ENCODE data around the gene SDHA. TPM values are rescaled to one million over a fixed set of nuclear protein-coding genes. Genes with fewer than 3 reads are reported as not detected.
"Not testable (repeated sequence)": the region's sequence is repeated elsewhere in the genome, so short reads cannot be mapped to it uniquely, and the experiment has no call there.

Gene SDHA
- polyA plus RNA-seq, 3 donors, result 130 to 150 (median 148) TPM

GRCh38 chr5:206406-206805 is 11.7 kb upstream of the SDHA start:
- no peak for DNase-seq (ENCODE audit: extremely low read depth in 1 of 11, low read depth in 9 of 11, low spot score in 4 of 11)

- no peak for DNase-seq (ENCODE audit: extremely low read depth in 1 of 11, low read depth in 9 of 11, low spot score in 4 of 11)
Measured at GRCh38 chr5:206927-207536, 11.1 kb upstream of the SDHA start.

- no peak for DNase-seq (ENCODE audit: extremely low read depth in 1 of 11, low read depth in 9 of 11, low spot score in 4 of 11)
Measured at GRCh38 chr5:207599-207998, 10.5 kb upstream of the SDHA start.

- no peak for DNase-seq (ENCODE audit: extremely low read depth in 1 of 11, low read depth in 9 of 11, low spot score in 4 of 11)
Measured at GRCh38 chr5:208449-209114, 9.5 kb upstream of the SDHA start.

- DNase-seq (ENCODE audit: extremely low read depth in 1 of 11, low read depth in 9 of 11, low spot score in 4 of 11), result no peak
Measured at GRCh38 chr5:213803-214395, 4.2 kb upstream of the SDHA start.

GRCh38 chr5:215256-215655 is 2.9 kb upstream of the SDHA start:
- not testable (repeated sequence) for DNase-seq (ENCODE audit: extremely low read depth in 1 of 11, low read depth in 9 of 11, low spot score in 4 of 11)

GRCh38 chr5:216076-216475 is 2.0 kb upstream of the SDHA start:
- not testable (repeated sequence) for DNase-seq (ENCODE audit: extremely low read depth in 1 of 11, low read depth in 9 of 11, low spot score in 4 of 11)

- peak in 1 of 11 donors; percentile 17 for DNase-seq (ENCODE audit: extremely low read depth in 1 of 11, low read depth in 9 of 11, low spot score in 4 of 11)
Measured at GRCh38 chr5:218457-219291, 554 bp downstream of the SDHA start.

- no peak for DNase-seq (ENCODE audit: extremely low read depth in 1 of 11, low read depth in 9 of 11, low spot score in 4 of 11)
Measured at GRCh38 chr5:219460-219863, 1.3 kb downstream of the SDHA start.

GRCh38 chr5:219991-220390 is 1.9 kb downstream of the SDHA start:
- no peak for DNase-seq (ENCODE audit: extremely low read depth in 1 of 11, low read depth in 9 of 11, low spot score in 4 of 11)

GRCh38 chr5:222951-223715 is 5.0 kb downstream of the SDHA start:
- not testable (repeated sequence) for DNase-seq (ENCODE audit: extremely low read depth in 1 of 11, low read depth in 9 of 11, low spot score in 4 of 11)

- no peak for DNase-seq (ENCODE audit: extremely low read depth in 1 of 11, low read depth in 9 of 11, low spot score in 4 of 11)
Measured at GRCh38 chr5:223791-224190, 5.7 kb downstream of the SDHA start.

GRCh38 chr5:225334-225733 is 7.2 kb downstream of the SDHA start:
- DNase-seq (ENCODE audit: extremely low read depth in 1 of 11, low read depth in 9 of 11, low spot score in 4 of 11), result no peak

- not testable (repeated sequence) for DNase-seq (ENCODE audit: extremely low read depth in 1 of 11, low read depth in 9 of 11, low spot score in 4 of 11)
Measured at GRCh38 chr5:227375-227774, 9.3 kb downstream of the SDHA start.

GRCh38 chr5:228886-229285 is 10.8 kb downstream of the SDHA start:
- no peak for DNase-seq (ENCODE audit: extremely low read depth in 1 of 11, low read depth in 9 of 11, low spot score in 4 of 11)

GRCh38 chr5:230711-231110 is 12.6 kb downstream of the SDHA start:
- DNase-seq (ENCODE audit: extremely low read depth in 1 of 11, low read depth in 9 of 11, low spot score in 4 of 11), result no peak

- no peak for DNase-seq (ENCODE audit: extremely low read depth in 1 of 11, low read depth in 9 of 11, low spot score in 4 of 11)
Measured at GRCh38 chr5:231661-232060, 13.5 kb downstream of the SDHA start.

GRCh38 chr5:233426-233825 is 15.3 kb downstream of the SDHA start:
- DNase-seq (ENCODE audit: extremely low read depth in 1 of 11, low read depth in 9 of 11, low spot score in 4 of 11), result not testable (repeated sequence)

GRCh38 chr5:234450-234849 is 16.3 kb downstream of the SDHA start:
- no peak for DNase-seq (ENCODE audit: extremely low read depth in 1 of 11, low read depth in 9 of 11, low spot score in 4 of 11)
